PC-3 (cell line): Measurements from ENCODE around the gene UBE2S. TPM values are rescaled to one million over a fixed set of nuclear protein-coding genes. Genes with fewer than 3 reads are reported as not detected.

Source experiments
- ATAC-seq: fragments of 200-7000 bp; cut with Tn5 transposase; 2 replicates; pipeline ENCODE4 v1.9.1; 2020; ENCODE audit warnings: mild to moderate bottlenecking, moderate library complexity
- BruUV-seq: library from RNA; stranded (reverse); fragments of 400-500 nt; replicated peaks from 2 replicates; lab custom pipeline; 2021; lab: Mats Ljungman, UMichigan
- CTCF ChIA-PET: fragments of 300-600 bp; sonication (Branson Sonifier 250); formaldehyde crosslinking; loops from one replicate; lab custom pipeline; 2022; ENCODE audit warnings: antibody characterized with exemption; lab: Charles Lee
- POLR2A ChIA-PET: fragments of 300-600 bp; sonication (Branson Sonifier 250); formaldehyde crosslinking; loops from one replicate; lab custom pipeline; 2022; ENCODE audit warnings: antibody characterized with exemption; ENCODE audit not compliant: unreplicated experiment; lab: Charles Lee
- DNase-seq: peaks from one replicate; pipeline ENCODE4 v3.0.0-alpha.2; 2015
- H2AFZ ChIP-seq: fragments of 300-600 bp; sonication (generic); 2 replicates; pipeline ENCODE4 v1.6.0; 2016; ENCODE audit warnings: antibody characterized with exemption, low read length
- H3F3A ChIP-seq: fragments of 300-600 bp; sonication (generic); one replicate; pipeline ENCODE4 v1.6.0; 2017; ENCODE audit warnings: antibody characterized with exemption, low read length, control low read depth, mild to moderate bottlenecking; ENCODE audit not compliant: unreplicated experiment
- H3K27ac ChIP-seq: fragments of 300-600 bp; sonication (generic); 2 replicates; pipeline ENCODE4 v1.5.1; 2016; ENCODE audit warnings: mild to moderate bottlenecking, low read length
- H3K27me3 ChIP-seq: fragments of 300-600 bp; sonication (generic); 2 replicates; pipeline ENCODE4 v1.6.1; 2016; ENCODE audit warnings: low read length, mixed read lengths
- H3K36me3 ChIP-seq: fragments of 300-600 bp; sonication (generic); 2 replicates; pipeline ENCODE4 v1.6.1; 2016; ENCODE audit warnings: low read depth, mixed run types, low read length, mixed read lengths
- H3K4me1 ChIP-seq: fragments of 300-600 bp; sonication (generic); 2 replicates; pipeline ENCODE4 v1.5.1; 2016; ENCODE audit warnings: low read length; ENCODE audit not compliant: insufficient read depth
- H3K4me2 ChIP-seq: fragments of 300-600 bp; sonication (generic); 2 replicates; pipeline ENCODE4 v1.6.0; 2016; ENCODE audit warnings: low read length
- H3K4me3 ChIP-seq: fragments of 300-600 bp; sonication (generic); 2 replicates; pipeline ENCODE4 v1.5.1; 2016; ENCODE audit warnings: mild to moderate bottlenecking, low read length, mixed read lengths
- H3K79me2 ChIP-seq: fragments of 300-600 bp; sonication (generic); 2 replicates; pipeline ENCODE4 v1.6.1; 2017; ENCODE audit warnings: low read length, mixed read lengths
- H3K9ac ChIP-seq: fragments of 300-600 bp; sonication (generic); 2 replicates; pipeline ENCODE4 v1.6.0; 2016; ENCODE audit warnings: mild to moderate bottlenecking, low read length
- H3K9me2 ChIP-seq: fragments of 300-600 bp; sonication (generic); replicated peaks from 2 replicates; pipeline ENCODE4 v1.6.1; 2016; ENCODE audit warnings: mixed run types, low read length, mixed read lengths
- H3K9me3 ChIP-seq: fragments of 300-600 bp; sonication (generic); 2 replicates; pipeline ENCODE4 v1.6.1; 2016; ENCODE audit warnings: low read length, mixed read lengths
- H4K20me1 ChIP-seq: fragments of 300-600 bp; sonication (generic); 2 replicates; pipeline ENCODE4 v1.6.1; 2016; ENCODE audit warnings: low read length, mixed read lengths
- CTCF ChIP-seq: fragments of 300-600 bp; sonication (generic); conservative IDR thresholded peaks from 2 replicates; pipeline ENCODE4 v1.5.1; 2017; ENCODE audit warnings: antibody characterized with exemption, low read depth, mild to moderate bottlenecking, low read length
- EZH2 ChIP-seq: fragments of 300-600 bp; sonication (generic); IDR thresholded peaks from one replicate; pipeline ENCODE4 v1.6.1; 2017; ENCODE audit warnings: antibody characterized with exemption, mild to moderate bottlenecking, low read length; ENCODE audit not compliant: unreplicated experiment
- EZH2phosphoT487 ChIP-seq: fragments of 300-600 bp; sonication (generic); IDR thresholded peaks from 2 replicates; pipeline ENCODE4 v1.6.1; 2018; ENCODE audit warnings: mild to moderate bottlenecking, antibody characterized with exemption, low read length, borderline replicate concordance
- intact Hi-C: fragments of 100-400 bp; cut with micrococcal nuclease; formaldehyde crosslinking; loops from 2 replicates; pipeline ENCODE4 v1.9.0; 2023
- total RNA-seq: library from RNA; depleted of rRNA; stranded (reverse); fragments of >200 nt; gene quantifications from 2 replicates; pipeline ENCODE4 v1.2.3, GENCODE V29; 2014

The UBE2S gene
- total RNA-seq, 1 experiment from 2014 or later: 2,245 TPM

DNA sequence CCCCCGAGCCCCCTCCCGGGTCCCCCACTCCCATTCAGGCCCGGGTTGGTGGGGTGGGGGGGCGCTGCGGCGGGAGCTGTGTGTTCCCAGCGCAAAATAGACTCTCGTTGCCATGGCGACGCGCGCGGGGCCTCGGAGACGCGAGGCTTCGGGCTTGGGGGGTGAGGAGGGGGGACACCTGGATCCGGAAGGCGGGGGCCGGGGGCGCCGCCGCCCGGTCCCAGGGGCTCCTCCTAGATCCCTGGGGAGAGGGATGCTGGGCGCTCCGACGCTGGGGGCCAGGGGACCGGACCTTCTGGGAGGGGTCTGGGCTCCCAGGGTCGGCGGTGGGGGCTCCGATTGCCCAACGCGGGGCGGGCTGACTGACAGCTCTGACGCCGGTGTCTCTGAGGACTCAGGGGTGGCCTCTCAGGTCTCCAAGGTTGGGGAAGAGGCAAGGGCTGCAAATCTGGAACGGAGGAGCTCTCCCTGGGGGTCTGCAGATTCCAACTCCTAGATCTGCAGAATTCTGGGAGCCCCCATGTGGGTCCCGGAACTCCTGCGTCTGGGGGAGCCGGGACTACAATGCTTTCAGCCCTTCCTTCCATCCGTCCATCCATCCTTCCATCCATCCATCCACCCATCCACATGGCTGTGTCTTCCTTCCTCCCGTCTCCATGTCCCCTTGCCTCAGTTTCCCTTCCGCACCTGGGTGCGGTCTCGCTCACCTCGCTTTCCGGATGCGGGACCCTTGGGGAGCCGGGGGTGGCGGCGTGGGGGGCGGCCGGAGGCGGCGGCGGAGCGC, 44.6 kb upstream of the UBE2S start:
- Histone ChIP-seq H3K27ac (no peak overlapping the region), H3F3A (no peaks in the 10 kb centered on the region), H3K79me2 (no peaks in the 10 kb centered on the region), H2AFZ (no peak overlapping the region), H3K27me3 (peaks cover 17% of the 10 kb centered on the region), H3K9ac (no peak overlapping the region), H3K9me3 (no peaks in the 10 kb centered on the region), H3K9me2 (no peaks in the 10 kb centered on the region), H3K36me3 (peaks cover 12% of the 10 kb centered on the region; the same call in 1 of the 2 replicates), H3K4me3 (no peak overlapping the region), H4K20me1 (no peaks in the 10 kb centered on the region), H3K4me1 (no peaks in the 10 kb centered on the region), H3K4me2 (no peak overlapping the region)
- DNase-seq (no peak), ATAC-seq (no peak)
- no TSS peak for BruUV-seq
- TF ChIP-seq EZH2phosphoT487 (no peak), CTCF (no peak), EZH2 (no peak)
- intact Hi-C loops: no loop called here
- POLR2A ChIA-PET: no interaction called here
- CTCF ChIA-PET: no interaction called here

DNA sequence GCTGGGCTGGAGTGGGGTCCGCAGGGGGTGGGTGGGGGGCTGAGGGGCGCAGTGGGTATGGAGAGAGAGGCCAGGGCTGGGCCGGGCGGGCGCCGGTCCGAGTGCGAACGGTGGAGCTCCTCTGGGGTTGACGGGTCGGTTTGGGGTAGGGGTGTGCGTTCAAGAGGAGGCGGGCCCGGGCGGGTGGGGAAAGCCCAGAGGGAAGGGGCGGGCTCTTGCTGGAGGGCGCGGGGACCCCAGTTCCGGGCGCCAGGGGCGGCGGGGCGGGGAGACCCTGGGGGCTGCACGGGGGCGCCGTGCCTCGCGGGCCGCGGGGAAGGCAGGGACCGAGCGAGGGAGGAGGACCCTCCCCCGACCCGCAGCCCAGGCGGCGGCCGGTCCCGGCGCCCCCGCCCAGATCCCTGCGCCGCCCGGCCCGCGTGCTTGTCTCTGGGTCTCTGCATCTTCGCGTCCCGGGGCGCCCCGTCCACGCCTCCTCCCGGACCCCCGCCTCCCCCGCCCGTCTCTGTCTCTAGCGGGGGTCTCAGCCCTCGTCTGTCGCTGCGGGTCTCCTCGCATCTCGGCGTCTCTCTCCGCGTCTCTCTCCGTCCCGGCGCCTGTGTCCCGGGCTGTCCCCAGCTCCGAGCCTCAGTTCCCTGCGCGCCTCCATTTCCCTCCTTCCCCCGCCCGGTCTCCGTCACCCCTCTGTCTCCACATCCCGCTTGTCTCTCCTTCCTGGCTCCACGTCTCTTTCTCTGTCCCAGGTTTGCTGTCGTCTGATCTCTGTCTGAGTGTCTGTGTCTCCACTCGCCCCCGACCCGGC, 43.8 kb upstream of the UBE2S start:
- H3K4me3 ChIP-seq: no peak overlapping the region
- DNase-seq: no peak
- no peaks in the 10 kb centered on the region for H3K9me2 ChIP-seq
- no peaks in the 10 kb centered on the region for H3F3A ChIP-seq
- peaks cover 20% of the 10 kb centered on the region for H3K27me3 ChIP-seq
- TF ChIP-seq EZH2phosphoT487: peak; percentile 18; the same call in 1 of the 2 replicates
- TF ChIP-seq EZH2: peak; percentile 96
- no peak for TF ChIP-seq CTCF
- no peak overlapping the region for H3K9ac ChIP-seq
- H4K20me1 ChIP-seq: no peaks in the 10 kb centered on the region
- BruUV-seq: no TSS peak
- no peaks in the 10 kb centered on the region for H3K4me1 ChIP-seq
- no peak overlapping the region for H2AFZ ChIP-seq
- ChIA-PET CTCF (no interaction called here), POLR2A (interaction anchor here (0.6 kb wide), 1 partner anchor 172 kb away, joined by 9 read pairs; no protein-coding TSS in a partner anchor)
- H3K27ac ChIP-seq: no peak overlapping the region
- peaks cover 10% of the 10 kb centered on the region; the same call in 1 of the 2 replicates for H3K36me3 ChIP-seq
- H3K9me3 ChIP-seq: no peaks in the 10 kb centered on the region
- intact Hi-C loops: no loop called here
- ATAC-seq: no peak
- no peak overlapping the region for H3K4me2 ChIP-seq
- no peaks in the 10 kb centered on the region for H3K79me2 ChIP-seq
